Astrocyte (in vitro differentiated cells and primary cell): ENCODE data around the gene BMP10.

ENCODE experiments used
- CTCF ChIP-seq: IDR thresholded peaks from 2 replicates; pipeline ENCODE4 v1.5.1; 2011; ENCODE audit warnings: low read depth, mild to moderate bottlenecking, inconsistent platforms, low read length, moderate library complexity; ENCODE audit not compliant: insufficient read depth
- EZH2 ChIP-seq: IDR thresholded peaks from 2 replicates; pipeline ENCODE4 v1.6.1; 2012; ENCODE audit warnings: mild to moderate bottlenecking, low read length, inconsistent platforms; ENCODE audit not compliant: insufficient read depth

- TF ChIP-seq CTCF (no peak), EZH2 (no peak)
Measured at GRCh38 chr2:68901561-68901960, 30.4 kb upstream of the BMP10 start.
